PC-3 (cell line): Measurements from ENCODE around the gene CALHM1.

ENCODE experiments used
- EZH2 ChIP-seq: fragments of 300-600 bp; sonication (generic); IDR thresholded peaks from one replicate; pipeline ENCODE4 v1.6.1; 2017; ENCODE audit warnings: antibody characterized with exemption, mild to moderate bottlenecking, low read length; ENCODE audit not compliant: unreplicated experiment
- EZH2phosphoT487 ChIP-seq: fragments of 300-600 bp; sonication (generic); IDR thresholded peaks from 2 replicates; pipeline ENCODE4 v1.6.1; 2018; ENCODE audit warnings: mild to moderate bottlenecking, antibody characterized with exemption, low read length, borderline replicate concordance
- TF ChIP-seq, protein P1 (sequence below): fragments of 300-600 bp; sonication (generic); conservative IDR thresholded peaks from 2 replicates; pipeline ENCODE4 v1.5.1; 2017; ENCODE audit warnings: antibody characterized with exemption, low read depth, mild to moderate bottlenecking, low read length

DNA sequence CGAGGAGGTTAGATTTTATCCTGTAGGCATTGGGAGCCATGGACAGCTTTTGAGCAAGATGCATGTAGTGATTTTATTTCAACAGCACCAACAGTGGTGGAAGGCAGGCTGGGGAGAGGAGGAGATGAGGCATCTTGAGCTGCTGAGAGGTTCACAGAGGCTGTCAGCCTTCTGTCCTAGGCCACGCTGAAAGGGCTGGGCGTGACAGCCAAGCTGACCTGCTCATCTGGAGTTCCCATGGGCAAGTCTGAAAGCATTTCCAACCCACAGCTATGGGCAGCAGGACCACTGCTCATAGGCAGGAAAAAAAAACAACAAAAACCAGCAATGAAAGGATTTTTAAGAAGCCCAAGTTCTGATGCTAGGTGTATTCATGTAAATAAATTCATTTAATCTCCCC lies 42.5 kb upstream of the CALHM1 start:
- TF ChIP-seq, protein P1, sequence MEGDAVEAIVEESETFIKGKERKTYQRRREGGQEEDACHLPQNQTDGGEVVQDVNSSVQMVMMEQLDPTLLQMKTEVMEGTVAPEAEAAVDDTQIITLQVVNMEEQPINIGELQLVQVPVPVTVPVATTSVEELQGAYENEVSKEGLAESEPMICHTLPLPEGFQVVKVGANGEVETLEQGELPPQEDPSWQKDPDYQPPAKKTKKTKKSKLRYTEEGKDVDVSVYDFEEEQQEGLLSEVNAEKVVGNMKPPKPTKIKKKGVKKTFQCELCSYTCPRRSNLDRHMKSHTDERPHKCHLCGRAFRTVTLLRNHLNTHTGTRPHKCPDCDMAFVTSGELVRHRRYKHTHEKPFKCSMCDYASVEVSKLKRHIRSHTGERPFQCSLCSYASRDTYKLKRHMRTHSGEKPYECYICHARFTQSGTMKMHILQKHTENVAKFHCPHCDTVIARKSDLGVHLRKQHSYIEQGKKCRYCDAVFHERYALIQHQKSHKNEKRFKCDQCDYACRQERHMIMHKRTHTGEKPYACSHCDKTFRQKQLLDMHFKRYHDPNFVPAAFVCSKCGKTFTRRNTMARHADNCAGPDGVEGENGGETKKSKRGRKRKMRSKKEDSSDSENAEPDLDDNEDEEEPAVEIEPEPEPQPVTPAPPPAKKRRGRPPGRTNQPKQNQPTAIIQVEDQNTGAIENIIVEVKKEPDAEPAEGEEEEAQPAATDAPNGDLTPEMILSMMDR, result no peak
- TF ChIP-seq EZH2 (no peak), EZH2phosphoT487 (no peak)
